GM23248 (cell line): ENCODE results near the gene SHCBP1. TPM values are rescaled to one million over a fixed set of nuclear protein-coding genes. Genes with fewer than 3 reads are reported as not detected.

Experiments used
- DNase-seq: peaks from one replicate; pipeline ENCODE4 v3.0.0-alpha.2; 2015
- H2AFZ ChIP-seq: fragments of 200-600 bp; sonication (generic); 2 replicates; pipeline ENCODE4 v1.6.1; 2016; ENCODE audit warnings: antibody characterized with exemption
- H3F3A ChIP-seq: fragments of 200-600 bp; sonication (generic); 2 replicates; pipeline ENCODE4 v1.6.1; 2016; ENCODE audit warnings: mild to moderate bottlenecking, antibody characterized with exemption, mixed run types; ENCODE audit not compliant: insufficient read depth
- H3K27ac ChIP-seq: fragments of 200-600 bp; sonication (generic); 2 replicates; pipeline ENCODE4 v1.5.1; 2016; ENCODE audit warnings: mild to moderate bottlenecking
- H3K27me3 ChIP-seq: fragments of 200-600 bp; sonication (generic); replicated peaks from 2 replicates; pipeline ENCODE4 v1.6.1; 2016; ENCODE audit warnings: mild to moderate bottlenecking; ENCODE audit not compliant: insufficient read depth
- H3K36me3 ChIP-seq: fragments of 200-600 bp; sonication (generic); 2 replicates; pipeline ENCODE4 v1.6.1; 2016; ENCODE audit warnings: low read depth, mild to moderate bottlenecking
- H3K4me1 ChIP-seq: fragments of 200-600 bp; sonication (generic); 2 replicates; pipeline ENCODE4 v1.6.1; 2016; ENCODE audit warnings: mild to moderate bottlenecking; ENCODE audit not compliant: insufficient read depth
- H3K4me2 ChIP-seq: fragments of 200-600 bp; sonication (generic); one replicate; pipeline ENCODE4 v1.6.1; 2016; ENCODE audit warnings: mild to moderate bottlenecking; ENCODE audit not compliant: unreplicated experiment
- H3K4me3 ChIP-seq: fragments of 200-600 bp; sonication (generic); 2 replicates; pipeline ENCODE4 v1.5.1; 2016; ENCODE audit warnings: mild to moderate bottlenecking
- H3K79me2 ChIP-seq: fragments of 200-600 bp; sonication (generic); 2 replicates; pipeline ENCODE4 v1.6.1; 2016; ENCODE audit warnings: mild to moderate bottlenecking; ENCODE audit not compliant: insufficient read depth
- H3K9ac ChIP-seq: fragments of 200-600 bp; sonication (generic); 2 replicates; pipeline ENCODE4 v1.6.1; 2016; ENCODE audit warnings: mild to moderate bottlenecking
- H3K9me2 ChIP-seq: fragments of 200-600 bp; sonication (generic); 2 replicates; pipeline ENCODE4 v1.6.1; 2016; ENCODE audit warnings: mixed run types, mild to moderate bottlenecking, moderate library complexity; ENCODE audit not compliant: insufficient read depth
- H3K9me3 ChIP-seq: fragments of 200-600 bp; sonication (generic); one replicate; pipeline ENCODE4 v1.6.1; 2017; ENCODE audit warnings: low read depth
- H4K20me1 ChIP-seq: fragments of 200-600 bp; sonication (generic); 2 replicates; pipeline ENCODE4 v1.6.0; 2016; ENCODE audit not compliant: insufficient read depth
- EZH2 ChIP-seq: fragments of 200-600 bp; sonication (generic); IDR thresholded peaks from 2 replicates; pipeline ENCODE4 v1.6.1; 2018; ENCODE audit warnings: antibody characterized with exemption, mild to moderate bottlenecking; ENCODE audit not compliant: insufficient read depth, poor library complexity, severe bottlenecking
- EZH2phosphoT487 ChIP-seq: fragments of 200-600 bp; sonication (generic); IDR thresholded peaks from 2 replicates; pipeline ENCODE4 v1.6.1; 2018; ENCODE audit warnings: antibody characterized with exemption, moderate library complexity, mild to moderate bottlenecking, low read depth; ENCODE audit not compliant: insufficient read depth
- WGBS, 2 experiments: methylation state at CpG; one replicate each; pipeline ENCODE4 v1.1.6; 2015 to 2017; ENCODE audit warnings: low lambda C conversion rate in 2 of 2, low coverage in 1 of 2; ENCODE audit errors: missing lambda C conversion rate in 2 of 2; 5-methylcytosine and 5-hydroxymethylcytosine counted together
- in situ Hi-C: fragments of 300-500 bp; cut with MboI; formaldehyde crosslinking; loops from 2 replicates; pipeline ENCODE4 v1.15.0; 2020
- polyA plus RNA-seq: library from polyadenylated mRNA; unstranded; fragments of >200 nt; fragmentation: Nextera tagmentation; extraction: Ambion mirVana; gene quantifications from 2 replicates; pipeline ENCODE4 v1.2.1, GENCODE V29; 2016
- small RNA-seq: library from RNA; depleted of rRNA; stranded (forward); fragments of <200 nt; gene quantifications from one replicate; pipeline ENCODE3, GENCODE V24; 2014; ENCODE audit warnings: low read depth, low replicate concordance
- total RNA-seq: library from RNA; depleted of rRNA; stranded (reverse); fragments of >200 nt; shearing (Covaris generic); gene quantifications from 2 replicates; pipeline ENCODE4 v1.2.3, GENCODE V29; 2014; rRNA removed

Gene SHCBP1
- total and polyA plus RNA-seq, 2 experiments from 2014 or later, result 17.1 to 19.1 TPM

DNA sequence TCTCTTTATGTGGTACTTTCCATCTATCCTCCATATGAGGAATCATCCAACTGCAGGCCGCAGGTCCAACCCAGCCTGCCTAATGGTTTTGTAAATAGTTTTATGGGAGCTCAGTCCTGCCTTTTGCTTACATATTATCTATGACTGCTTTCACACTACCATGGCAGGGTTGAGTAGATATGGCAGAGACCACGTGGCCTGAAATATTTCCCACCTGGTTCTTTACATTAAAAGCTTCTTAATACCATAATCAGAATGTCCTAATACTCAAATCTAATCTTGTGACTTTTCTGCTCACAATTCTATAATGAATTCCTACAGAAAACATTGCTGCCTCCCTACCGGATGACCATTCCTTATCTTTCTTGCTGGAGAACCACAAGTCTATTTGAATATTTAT lies 71.7 kb downstream of the SHCBP1 start:
- H3K9me2 ChIP-seq, result no peaks in the 10 kb centered on the region
- H3K9ac ChIP-seq, result no peak overlapping the region
- no peaks in the 10 kb centered on the region for H3F3A ChIP-seq
- H3K79me2 ChIP-seq, result no peaks in the 10 kb centered on the region
- in situ Hi-C loops, result no loop called here
- no peaks in the 10 kb centered on the region; the same call in 1 of the 2 replicates for H3K27me3 ChIP-seq
- TF ChIP-seq EZH2 (no peak), EZH2phosphoT487 (no peak)
- no peak overlapping the region for H3K4me3 ChIP-seq
- no peak for DNase-seq
- H4K20me1 ChIP-seq, result no peaks in the 10 kb centered on the region
- H3K9me3 ChIP-seq, result no peaks in the 10 kb centered on the region
- no peak overlapping the region for H3K4me2 ChIP-seq
- no peaks in the 10 kb centered on the region for H3K4me1 ChIP-seq
- H2AFZ ChIP-seq, result no peak overlapping the region
- no peak overlapping the region for H3K27ac ChIP-seq
- H3K36me3 ChIP-seq, result no peaks in the 10 kb centered on the region
- WGBS, 2 experiments, result 40 to 47% methylated on average over 3 of the region's 3 CpGs

Small RNA genes within 50 kb of the gene (small RNA-seq; reads per million reads assigned to genes)
- gene RNU6-845P, result not detected

Other genes starting within 250 kb of the SHCBP1 start
- 182 and 213 TPM in 2 replicates for gene VPS35, start 67.8 kb upstream of the SHCBP1 start, total RNA-seq
- 86.8 and 91.1 TPM in 2 replicates for gene VPS35, start 67.8 kb upstream of the SHCBP1 start, polyA plus RNA-seq
- gene ORC6, start 68.3 kb upstream of the SHCBP1 start, total RNA-seq, result 7.8 and 13.3 TPM in 2 replicates
- gene ORC6, start 68.3 kb upstream of the SHCBP1 start, polyA plus RNA-seq, result 10.7 and 11.6 TPM in 2 replicates
- not detected in 2 replicates for gene MYLK3, start 127.0 kb upstream of the SHCBP1 start, total RNA-seq
- gene MYLK3, start 127.0 kb upstream of the SHCBP1 start, polyA plus RNA-seq, result 0.11 TPM in 1 of 2 replicates, not detected in the other
- 4.6 and 7.9 TPM in 2 replicates for gene C16orf87, start 209.8 kb upstream of the SHCBP1 start, total RNA-seq
- 17.4 and 17.6 TPM in 2 replicates for gene C16orf87, start 209.8 kb upstream of the SHCBP1 start, polyA plus RNA-seq